Activated T-cell treated with anti-CD3 and anti-CD28 coated beads, Interleukin-2, amount 50 U/mL, for 72 hours (primary cell): ENCODE measurements around the gene STPG4. TPM values are rescaled to one million over a fixed set of nuclear protein-coding genes. Genes with fewer than 3 reads are reported as not detected.
"Not testable (repeated sequence)": the region's sequence is repeated elsewhere in the genome, so short reads cannot be mapped to it uniquely, and the experiment has no call there.

Experiments
- ATAC-seq, 2 donors: fragments of 150-1000 bp; cut with Tn5 transposase; replicated peaks in 1 of 2; 2 replicates each; pipeline ENCODE4 v1.10.0; 2021; ENCODE audit warnings: moderate library complexity in 2 of 2, mild to moderate bottlenecking in 1 of 2
- DNase-seq, 2 donors: peaks; one replicate each; pipeline ENCODE4 v3.0.0; 2021 to 2022; ENCODE audit warnings: mixed read lengths in 1 of 2
- H3K27ac Mint-ChIP-seq: one replicate; pipeline ENCODE4 v1.8.0; 2022; ENCODE audit warnings: mild to moderate bottlenecking, moderate library complexity, mixed read lengths
- H3K27me3 Mint-ChIP-seq: one replicate; pipeline ENCODE4 v1.8.0; 2022; ENCODE audit warnings: low read depth, mixed read lengths
- H3K36me3 Mint-ChIP-seq, 2 donors: one replicate each; pipeline ENCODE4 v1.8.0; 2022; ENCODE audit warnings: mixed read lengths in 2 of 2, mild to moderate bottlenecking in 1 of 2; ENCODE audit not compliant: insufficient read depth in 2 of 2
- H3K4me1 Mint-ChIP-seq: one replicate; pipeline ENCODE4 v1.8.0; 2022; ENCODE audit warnings: low read depth, mixed read lengths
- H3K4me3 Mint-ChIP-seq, 2 donors: one replicate each; pipeline ENCODE4 v1.8.0; 2022; ENCODE audit warnings: mild to moderate bottlenecking in 2 of 2, mixed read lengths in 2 of 2, moderate library complexity in 2 of 2
- H3K9me3 Mint-ChIP-seq, 2 donors: one replicate each; pipeline ENCODE4 v1.8.0; 2022; ENCODE audit warnings: mixed read lengths in 2 of 2
- total RNA-seq, 2 donors: library from RNA; stranded (reverse); gene quantifications; one replicate each; pipeline ENCODE4 v1.2.3, GENCODE V29; 2022

Gene STPG4
- total RNA-seq, 2 donors from 2014 or later = not detected

DNA sequence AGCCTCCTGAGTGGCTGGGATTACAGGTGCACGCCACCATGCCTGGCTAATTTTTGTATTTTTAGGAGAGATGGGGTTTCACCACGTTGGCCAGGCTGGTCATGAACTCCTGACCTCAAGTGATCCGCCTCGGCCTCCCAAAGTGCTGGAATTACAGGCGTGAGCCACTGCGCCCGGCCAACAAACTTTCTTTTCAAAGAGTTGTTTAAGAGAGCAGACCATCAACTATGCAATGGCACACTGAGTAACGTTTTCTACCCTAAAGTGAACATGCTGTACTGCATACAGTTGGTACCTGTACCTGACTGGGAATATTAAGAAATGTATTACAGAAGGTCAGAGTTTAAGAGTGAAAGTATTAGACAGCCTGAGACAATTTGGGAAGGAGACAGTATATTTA, 13.8 kb upstream of the STPG4 start:
- Mint-ChIP-seq H3K4me1 (peaks cover 64% of the 10 kb centered on the region), H3K36me3 (peaks cover 8 to 31% of the 10 kb centered on the region in 2 donors)
- not testable (repeated sequence) for H3K27me3 Mint-ChIP-seq, DNase-seq, H3K9me3 Mint-ChIP-seq, H3K27ac Mint-ChIP-seq, ATAC-seq, H3K4me3 Mint-ChIP-seq

DNA sequence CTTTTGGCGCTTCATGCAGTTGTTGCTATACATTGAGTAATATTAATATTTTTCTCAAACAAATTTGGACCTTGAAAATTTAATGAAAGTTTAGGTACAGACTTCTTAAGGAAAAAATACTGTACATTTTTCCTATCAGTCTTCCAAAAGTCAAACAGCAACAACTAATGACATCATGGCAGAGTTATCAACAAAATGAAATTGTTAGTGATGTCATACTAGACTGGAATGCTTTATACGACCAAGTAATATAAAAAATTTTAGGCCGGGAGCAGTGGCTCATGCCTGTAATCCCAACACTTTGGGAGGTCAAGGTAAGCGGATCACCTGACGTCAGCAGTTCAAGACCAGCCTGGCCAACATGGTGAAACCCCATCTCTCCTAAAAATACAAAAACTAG, 12.0 kb upstream of the STPG4 start:
- Mint-ChIP-seq H3K4me3 (no peak overlapping the region), H3K4me1 (peaks cover 60% of the 10 kb centered on the region), H3K27ac (no peak overlapping the region), H3K36me3 (peaks cover 11 to 43% of the 10 kb centered on the region in 2 donors), H3K27me3 (no peaks in the 10 kb centered on the region), H3K9me3 (no peaks in the 10 kb centered on the region)
- DNase-seq = no peak
- no peak for ATAC-seq

DNA sequence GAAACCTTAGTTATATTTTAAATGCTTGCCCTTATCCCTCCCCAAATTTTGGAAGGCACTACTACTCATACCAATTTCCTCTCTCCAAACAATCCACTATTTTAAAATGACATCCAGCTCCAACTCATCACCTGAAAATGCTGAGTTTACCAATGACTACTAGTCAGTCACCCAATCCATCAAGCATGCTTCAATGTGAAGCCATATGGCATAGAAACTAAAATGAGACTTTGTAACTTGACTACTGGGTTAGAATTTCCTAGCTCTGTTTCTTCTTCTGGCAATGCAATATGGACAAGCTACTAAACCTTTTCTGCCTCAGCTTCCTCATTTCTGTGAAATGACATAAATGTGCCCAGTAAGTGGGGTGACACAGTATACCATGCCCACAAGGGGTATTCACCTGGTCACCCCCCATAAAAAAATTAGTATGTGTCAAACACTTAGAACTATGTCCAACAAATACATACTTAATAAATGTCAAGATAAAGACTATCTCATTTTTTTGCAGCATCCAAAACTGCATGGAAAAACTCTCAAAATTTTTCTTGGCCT, 10.0 kb upstream of the STPG4 start:
- DNase-seq = no peak
- no peaks in the 10 kb centered on the region for H3K9me3 Mint-ChIP-seq
- H3K27ac Mint-ChIP-seq = peak overlapping the region; percentile 84
- ATAC-seq = peak in 1 of 2 donors; percentile 23
- peak overlapping the region in 1 of 2 donors; percentile 23 for H3K4me3 Mint-ChIP-seq
- no peaks in the 10 kb centered on the region for H3K27me3 Mint-ChIP-seq
- peaks cover 39% of the 10 kb centered on the region for H3K4me1 Mint-ChIP-seq
- peaks cover 16 to 51% of the 10 kb centered on the region in 2 donors for H3K36me3 Mint-ChIP-seq

DNA sequence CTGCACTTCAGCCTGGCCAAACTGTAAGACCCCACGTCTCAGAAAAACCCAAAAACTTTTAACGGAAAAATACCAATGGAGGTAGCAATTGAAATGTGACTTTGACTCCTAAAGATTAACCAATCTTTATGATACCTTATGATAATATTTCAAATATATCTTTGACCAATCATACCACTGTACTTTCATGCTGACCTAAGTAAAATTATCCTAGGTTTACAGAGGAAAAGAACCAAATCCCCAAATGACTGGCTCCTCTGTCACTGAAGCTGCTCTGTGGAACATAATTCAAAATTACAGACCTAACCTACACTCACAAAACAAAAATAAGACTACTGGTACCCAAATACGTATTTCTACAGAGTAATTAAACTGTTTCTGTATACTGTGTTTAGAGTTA, 7.7 kb upstream of the STPG4 start:
- H3K36me3 Mint-ChIP-seq = peaks cover 19 to 50% of the 10 kb centered on the region in 2 donors
- no peak overlapping the region for H3K4me3 Mint-ChIP-seq
- DNase-seq = no peak
- peak overlapping the region; percentile 55 for H3K27ac Mint-ChIP-seq
- H3K27me3 Mint-ChIP-seq = no peaks in the 10 kb centered on the region
- H3K4me1 Mint-ChIP-seq = peaks cover 22% of the 10 kb centered on the region
- ATAC-seq = no peak
- no peaks in the 10 kb centered on the region for H3K9me3 Mint-ChIP-seq

DNA sequence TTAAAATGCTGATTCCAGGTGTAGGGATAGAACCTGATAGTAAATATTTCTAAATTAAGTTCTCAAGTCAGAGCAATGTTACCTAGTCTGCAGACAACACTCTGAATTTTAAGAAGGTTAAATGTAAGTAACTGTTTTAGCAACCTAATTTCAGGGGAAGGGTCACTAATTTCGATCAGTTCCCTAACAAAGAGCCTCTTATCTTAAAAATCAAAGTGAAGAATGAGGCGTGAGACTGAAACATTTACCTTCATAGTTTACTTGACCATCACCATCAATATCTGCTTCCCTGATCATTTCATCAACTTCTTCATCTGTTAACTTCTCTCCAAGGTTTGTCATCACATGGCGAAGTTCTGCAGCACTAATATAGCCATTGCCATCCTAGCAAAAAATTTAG, 6.4 kb upstream of the STPG4 start:
- peaks cover 30% of the 10 kb centered on the region for H3K4me1 Mint-ChIP-seq
- H3K27me3 Mint-ChIP-seq = no peaks in the 10 kb centered on the region
- no peak overlapping the region for H3K4me3 Mint-ChIP-seq
- ATAC-seq (no peak), DNase-seq (no peak)
- H3K36me3 Mint-ChIP-seq = peaks cover 19 to 49% of the 10 kb centered on the region in 2 donors
- no peak overlapping the region for H3K27ac Mint-ChIP-seq
- H3K9me3 Mint-ChIP-seq = no peaks in the 10 kb centered on the region

DNA sequence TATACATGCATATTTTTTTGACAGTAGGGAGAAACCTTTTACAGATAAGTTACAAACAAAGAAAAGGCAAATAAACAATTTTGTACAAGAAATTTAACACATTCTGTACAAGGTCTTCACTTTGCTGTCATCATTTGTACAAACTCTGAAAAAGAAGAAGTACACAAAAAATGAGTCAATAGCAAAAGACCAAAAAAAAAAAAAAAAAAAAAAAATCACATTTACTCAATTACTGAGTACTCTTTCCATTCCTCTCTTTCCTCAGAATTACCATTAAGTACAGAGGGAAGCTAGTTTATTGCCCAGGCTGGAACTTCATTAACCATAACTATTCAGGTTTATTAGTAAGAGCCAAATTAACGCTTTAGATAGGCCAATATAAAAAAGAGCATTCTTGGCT, 5.6 kb upstream of the STPG4 start:
- no peak for DNase-seq
- Mint-ChIP-seq H3K36me3 (peaks cover 19 to 46% of the 10 kb centered on the region in 2 donors), H3K27ac (peak overlapping the region; percentile 33), H3K27me3 (no peaks in the 10 kb centered on the region), H3K4me3 (no peak overlapping the region), H3K9me3 (no peaks in the 10 kb centered on the region), H3K4me1 (peaks cover 34% of the 10 kb centered on the region)
- no peak for ATAC-seq

DNA sequence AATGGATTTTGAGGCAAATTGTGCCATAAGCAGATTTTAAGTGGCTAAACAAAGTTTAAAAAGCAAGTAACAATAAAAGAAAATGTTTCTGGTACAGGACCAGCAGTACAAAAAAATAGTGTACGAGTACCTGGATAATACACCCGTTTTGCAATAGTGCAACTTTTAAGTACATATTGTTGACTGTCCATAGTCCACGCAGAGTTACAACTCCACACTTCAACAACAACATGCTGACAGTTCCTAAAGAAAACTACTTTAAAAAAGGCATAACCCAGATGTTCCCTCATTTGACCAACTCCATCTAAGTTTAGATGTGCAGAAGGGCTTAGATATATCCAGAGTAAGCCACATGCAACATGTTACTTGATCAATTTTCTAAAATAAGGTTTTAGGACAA, 5.1 kb upstream of the STPG4 start:
- no peak for DNase-seq
- Mint-ChIP-seq H3K27me3 (no peaks in the 10 kb centered on the region), H3K27ac (peak overlapping the region; percentile 33), H3K9me3 (no peaks in the 10 kb centered on the region), H3K36me3 (peaks cover 17 to 43% of the 10 kb centered on the region in 2 donors), H3K4me3 (no peak overlapping the region), H3K4me1 (peaks cover 33% of the 10 kb centered on the region)
- no peak for ATAC-seq

DNA sequence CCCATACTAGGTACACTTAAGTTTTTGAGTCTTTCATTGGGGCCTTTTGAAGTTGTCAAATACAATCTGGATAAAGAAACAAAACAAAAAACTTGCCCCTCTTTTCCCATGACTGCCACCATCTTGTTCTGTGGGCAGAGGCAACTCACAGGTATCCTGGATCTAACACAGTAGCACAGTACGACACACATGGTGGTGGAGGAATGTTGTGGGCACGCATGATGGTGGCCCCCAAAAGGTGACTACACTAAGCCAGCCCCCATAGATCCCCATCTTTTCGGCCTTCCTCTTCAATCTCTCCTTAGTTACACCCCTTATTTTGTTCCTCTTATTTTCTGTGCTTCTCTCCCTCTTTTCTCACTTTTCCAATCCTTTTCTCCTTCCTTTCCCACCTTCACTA, 4.5 kb upstream of the STPG4 start:
- peaks cover 15 to 38% of the 10 kb centered on the region in 2 donors for H3K36me3 Mint-ChIP-seq
- ATAC-seq (no peak), DNase-seq (no peak)
- no peaks in the 10 kb centered on the region for H3K9me3 Mint-ChIP-seq
- no peak overlapping the region for H3K4me3 Mint-ChIP-seq
- H3K27ac Mint-ChIP-seq = no peak overlapping the region
- peaks cover 29% of the 10 kb centered on the region for H3K4me1 Mint-ChIP-seq
- H3K27me3 Mint-ChIP-seq = no peaks in the 10 kb centered on the region

DNA sequence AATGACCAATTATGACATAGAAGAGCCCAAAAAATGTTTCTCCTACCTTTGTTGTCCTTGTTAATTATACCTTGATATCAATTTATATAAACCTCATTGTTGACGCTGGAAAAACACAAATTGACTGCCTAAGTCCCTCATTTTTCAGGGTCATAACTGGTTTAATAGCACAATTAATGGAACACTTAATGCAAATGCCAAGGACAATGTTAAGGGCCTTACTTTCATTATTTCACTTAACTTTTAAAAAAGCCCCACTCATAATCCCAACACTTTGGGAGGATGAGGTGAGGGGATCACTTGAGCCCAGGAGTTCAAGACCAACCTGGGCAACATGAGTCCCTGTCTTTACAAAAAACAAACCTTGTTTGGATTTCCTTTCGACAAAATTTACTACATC, 3.5 kb upstream of the STPG4 start:
- Mint-ChIP-seq H3K4me1 (peaks cover 29% of the 10 kb centered on the region), H3K36me3 (peaks cover 13 to 34% of the 10 kb centered on the region in 2 donors), H3K27me3 (no peaks in the 10 kb centered on the region), H3K4me3 (no peak overlapping the region), H3K27ac (no peak overlapping the region), H3K9me3 (no peaks in the 10 kb centered on the region)
- ATAC-seq (no peak), DNase-seq (no peak)

DNA sequence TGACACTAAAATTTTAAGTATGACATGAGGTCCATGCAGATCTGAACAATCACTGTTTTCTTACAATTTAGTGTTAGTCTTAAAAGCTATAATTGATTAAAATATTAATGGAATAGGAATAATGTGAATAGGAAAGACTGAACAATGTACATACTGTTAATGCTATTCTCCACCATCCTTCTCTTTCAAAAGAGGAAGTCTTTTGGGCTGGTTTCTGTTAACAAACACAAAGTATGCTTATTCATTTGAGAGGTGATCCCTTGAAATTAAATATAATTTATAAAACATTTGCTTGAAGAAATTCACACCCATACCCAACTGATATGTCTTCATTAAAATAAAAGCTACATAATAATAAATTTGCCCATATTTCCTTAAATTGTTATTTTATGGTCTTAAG, 2.3 kb downstream of the STPG4 start:
- Mint-ChIP-seq H3K9me3 (no peaks in the 10 kb centered on the region), H3K4me3 (no peak overlapping the region), H3K27me3 (no peaks in the 10 kb centered on the region), H3K27ac (no peak overlapping the region), H3K36me3 (peaks cover 1 to 9% of the 10 kb centered on the region in 2 donors), H3K4me1 (peaks cover 18% of the 10 kb centered on the region)
- ATAC-seq = no peak
- DNase-seq = no peak

DNA sequence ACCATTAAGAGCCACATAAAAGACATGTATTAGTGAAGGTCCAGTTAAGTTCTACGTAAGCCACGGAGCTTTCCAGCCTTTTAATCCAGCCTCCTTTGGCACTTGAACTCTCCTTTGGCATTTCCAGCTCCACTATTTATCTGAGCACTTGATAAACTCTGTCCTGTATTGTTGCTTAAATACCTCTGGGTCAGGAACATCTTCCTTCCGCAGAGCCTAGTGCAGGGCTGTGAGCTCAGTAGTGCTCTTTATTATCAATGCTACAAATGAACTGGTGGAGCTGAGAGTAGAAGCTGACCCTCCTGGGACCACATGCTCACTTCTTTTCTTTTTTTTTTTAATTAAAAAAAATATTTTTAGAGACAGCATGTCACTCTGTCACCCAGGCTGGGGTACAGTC, 4.9 kb downstream of the STPG4 start:
- Mint-ChIP-seq H3K27ac (no peak overlapping the region), H3K4me3 (no peak overlapping the region), H3K27me3 (no peaks in the 10 kb centered on the region), H3K9me3 (no peaks in the 10 kb centered on the region), H3K4me1 (no peaks in the 10 kb centered on the region), H3K36me3 (peaks cover 1 to 9% of the 10 kb centered on the region in 2 donors)
- DNase-seq (no peak), ATAC-seq (no peak)

DNA sequence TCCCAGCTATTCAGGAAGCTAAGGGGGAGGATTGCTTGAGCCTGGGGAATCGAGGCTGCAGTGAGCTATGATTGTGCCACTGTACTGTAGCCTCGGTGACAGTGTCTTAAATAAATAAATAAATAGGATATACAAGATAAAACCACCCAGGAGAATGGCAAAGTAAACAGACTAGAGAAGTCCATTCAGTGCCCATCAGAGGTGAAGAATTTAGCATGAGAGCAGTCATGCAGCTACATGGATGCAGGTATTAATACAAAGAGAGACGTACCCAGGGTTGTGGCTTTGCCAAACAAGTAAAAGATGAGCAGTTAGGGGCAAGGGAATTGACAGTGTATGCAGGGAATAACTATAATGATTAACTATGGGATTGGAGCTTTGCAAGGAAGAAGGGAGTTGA, 8.1 kb downstream of the STPG4 start:
- DNase-seq (no peak), ATAC-seq (no peak)
- peaks cover 8% of the 10 kb centered on the region for H3K4me1 Mint-ChIP-seq
- H3K27me3 Mint-ChIP-seq = no peaks in the 10 kb centered on the region
- no peak overlapping the region for H3K4me3 Mint-ChIP-seq
- no peaks in the 10 kb centered on the region for H3K9me3 Mint-ChIP-seq
- H3K27ac Mint-ChIP-seq = no peak overlapping the region
- peaks cover 0 to 17% of the 10 kb centered on the region in 2 donors for H3K36me3 Mint-ChIP-seq

DNA sequence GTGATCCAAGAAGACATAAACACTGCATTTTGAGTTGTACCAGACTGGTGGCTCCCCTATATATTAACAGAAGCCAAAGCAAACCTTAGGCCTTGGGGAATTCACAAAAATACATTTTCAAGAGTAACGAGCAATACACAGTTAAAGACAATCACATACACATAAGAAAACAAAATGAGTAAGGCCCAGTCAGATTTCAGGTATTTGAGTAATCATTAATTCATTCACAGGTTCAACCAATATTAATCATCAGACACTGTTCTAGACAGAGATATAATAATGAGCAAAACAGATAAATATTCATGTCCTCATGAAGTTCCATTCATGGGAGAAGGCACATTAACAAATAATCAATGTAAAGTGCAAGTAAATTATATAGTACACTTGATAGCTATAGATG, 9.6 kb downstream of the STPG4 start:
- H3K9me3 Mint-ChIP-seq = peaks cover under 1% of the 10 kb centered on the region in 2 donors
- DNase-seq = no peak
- no peaks in the 10 kb centered on the region for H3K27me3 Mint-ChIP-seq
- H3K27ac Mint-ChIP-seq = no peak overlapping the region
- no peak overlapping the region for H3K4me3 Mint-ChIP-seq
- no peak for ATAC-seq
- peaks cover 17% of the 10 kb centered on the region for H3K4me1 Mint-ChIP-seq
- peaks cover 5 to 17% of the 10 kb centered on the region in 2 donors for H3K36me3 Mint-ChIP-seq

DNA sequence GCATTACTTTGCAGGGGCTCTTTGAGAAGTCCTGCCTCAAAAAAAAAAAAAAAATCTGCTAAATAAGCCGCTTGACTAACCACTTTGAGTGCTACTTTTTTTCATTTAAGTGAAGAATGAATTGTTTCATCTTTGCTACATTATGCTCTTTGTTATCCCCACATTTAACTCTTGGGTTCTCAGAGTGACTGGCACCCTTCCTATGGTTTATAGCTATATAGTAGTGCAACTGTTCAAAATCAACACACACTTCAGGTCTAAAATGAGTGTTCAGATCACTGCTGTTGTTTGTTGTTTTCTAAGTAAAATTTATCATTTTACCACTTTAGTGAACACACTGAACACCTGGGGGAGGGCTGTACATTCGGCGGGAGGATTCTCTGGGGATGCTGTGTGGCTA, 13.6 kb downstream of the STPG4 start:
- peaks cover 17% of the 10 kb centered on the region for H3K4me1 Mint-ChIP-seq
- no peaks in the 10 kb centered on the region for H3K27me3 Mint-ChIP-seq
- DNase-seq (no peak), ATAC-seq (peak; percentile 64 to 76)
- H3K4me3 Mint-ChIP-seq = peak overlapping the region in 1 of 2 donors; percentile 45
- H3K9me3 Mint-ChIP-seq = peaks cover 7 to 10% of the 10 kb centered on the region in 2 donors
- peaks cover 11 to 26% of the 10 kb centered on the region in 2 donors for H3K36me3 Mint-ChIP-seq
- H3K27ac Mint-ChIP-seq = peak overlapping the region; percentile 74
